GM21515 (cell line): ENCODE measurements around the gene DLGAP1.
"Not testable (repeated sequence)": the region's sequence is repeated elsewhere in the genome, so short reads cannot be mapped to it uniquely, and the experiment has no call there.

Experiments
- ATAC-seq: cut with Tn5 transposase; IDR thresholded peaks from one replicate; pipeline ENCODE4 v1.9.1; 2021; ENCODE audit not compliant: unreplicated experiment

DLGAP1 gene

DNA sequence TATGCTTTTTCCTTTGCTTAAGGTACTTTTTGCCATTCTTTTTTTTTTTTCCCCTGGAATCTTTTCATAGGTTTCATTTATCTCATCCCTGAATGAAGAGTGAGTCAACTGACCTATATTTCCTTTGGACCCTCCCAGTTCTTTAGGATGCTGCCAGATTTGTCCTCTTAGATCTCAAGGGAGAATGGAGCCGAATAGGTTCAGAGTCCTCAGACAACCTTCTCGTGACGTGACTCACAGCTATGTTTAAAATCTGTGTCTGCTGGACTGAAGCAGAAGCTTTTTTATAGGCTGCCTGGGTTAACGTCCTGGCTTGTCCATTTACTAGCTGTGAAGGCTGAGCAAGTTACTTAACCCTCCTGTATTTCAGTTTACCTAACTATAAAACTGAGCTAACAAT, 358.6 kb downstream of the DLGAP1 start:
- ATAC-seq = no peak

GRCh38 chr18:4093676-4094075, 361.4 kb downstream of the DLGAP1 start:
- no peak for ATAC-seq

GRCh38 chr18:4084382-4084900, 370.7 kb downstream of the DLGAP1 start:
- ATAC-seq = no peak

- no peak for ATAC-seq
Observed at GRCh38 chr18:4078246-4078645, 376.9 kb downstream of the DLGAP1 start.

DNA sequence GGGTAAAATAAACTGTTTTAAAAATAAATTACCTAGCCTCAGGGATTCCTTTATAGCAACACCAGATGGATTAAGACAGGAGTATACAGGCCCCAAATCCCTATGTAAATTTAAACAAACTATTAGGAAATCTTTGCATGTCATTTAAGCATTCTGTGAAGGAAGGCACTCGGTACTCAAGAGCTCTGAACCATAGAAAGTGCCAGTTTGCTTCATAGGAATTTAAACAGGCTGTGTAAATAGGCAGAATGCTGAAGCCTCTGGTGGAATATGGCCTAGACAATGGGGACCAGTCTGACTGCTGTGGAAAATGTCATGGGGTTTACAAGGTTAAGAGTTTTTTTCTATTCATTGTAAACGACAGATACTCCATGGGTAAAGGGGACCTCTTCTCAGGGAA, 377.4 kb downstream of the DLGAP1 start:
- ATAC-seq = no peak

- no peak for ATAC-seq
Observed at GRCh38 chr18:4077204-4077603, 377.9 kb downstream of the DLGAP1 start.

GRCh38 chr18:4074647-4075046, 380.5 kb downstream of the DLGAP1 start:
- ATAC-seq = no peak

DNA sequence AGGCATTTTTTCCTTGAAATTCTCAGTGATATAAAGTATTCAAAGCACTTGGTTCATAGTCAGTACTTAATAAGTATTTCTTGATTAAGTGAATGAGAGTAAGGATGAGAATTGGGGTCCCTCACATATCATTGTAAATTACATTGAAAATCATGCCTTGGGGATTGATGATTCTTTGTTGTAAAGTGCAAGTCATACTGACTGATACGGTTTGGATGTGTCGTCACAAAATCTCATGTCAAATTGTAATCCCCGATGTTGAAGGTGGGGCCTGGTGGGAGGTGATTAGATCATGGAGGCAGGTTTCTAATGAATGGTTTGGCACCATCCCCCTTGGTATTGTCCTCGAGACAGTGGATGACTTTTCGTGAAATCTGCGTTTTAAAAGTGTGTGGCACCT, 385.9 kb downstream of the DLGAP1 start:
- no peak for ATAC-seq

DNA sequence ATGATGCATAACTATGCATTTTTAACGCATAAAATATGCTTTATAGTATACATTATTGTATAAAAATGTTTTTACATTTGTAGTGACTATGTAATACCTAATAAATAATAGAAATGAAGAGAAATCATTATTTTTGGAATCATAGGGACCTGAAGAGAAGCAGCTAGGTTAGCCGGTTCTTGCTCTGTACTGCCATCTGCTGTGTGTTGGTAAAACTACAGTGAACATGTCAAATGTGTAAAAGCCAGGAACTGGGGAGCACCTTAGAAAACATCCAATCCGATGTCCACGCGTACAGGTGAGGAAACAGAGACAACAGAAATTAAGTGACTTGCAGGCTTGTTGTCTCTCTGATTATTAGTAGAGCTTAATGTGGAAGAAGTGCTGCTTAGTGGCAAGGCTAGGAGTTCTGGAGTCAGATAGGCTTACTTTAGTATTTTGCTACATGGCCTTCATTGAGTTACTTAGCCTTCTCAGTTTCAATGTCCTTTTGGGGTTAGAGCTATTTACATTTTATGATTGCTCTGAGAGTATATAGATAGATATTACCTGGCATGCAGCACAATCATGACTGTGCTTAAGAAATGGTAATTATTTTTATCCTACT, 386.5 kb downstream of the DLGAP1 start:
- ATAC-seq = peak; percentile 67

- no peak for ATAC-seq
Observed at GRCh38 chr18:4063545-4063944, 391.6 kb downstream of the DLGAP1 start.

GRCh38 chr18:4060427-4061281, 394.5 kb downstream of the DLGAP1 start:
- no peak for ATAC-seq

DNA sequence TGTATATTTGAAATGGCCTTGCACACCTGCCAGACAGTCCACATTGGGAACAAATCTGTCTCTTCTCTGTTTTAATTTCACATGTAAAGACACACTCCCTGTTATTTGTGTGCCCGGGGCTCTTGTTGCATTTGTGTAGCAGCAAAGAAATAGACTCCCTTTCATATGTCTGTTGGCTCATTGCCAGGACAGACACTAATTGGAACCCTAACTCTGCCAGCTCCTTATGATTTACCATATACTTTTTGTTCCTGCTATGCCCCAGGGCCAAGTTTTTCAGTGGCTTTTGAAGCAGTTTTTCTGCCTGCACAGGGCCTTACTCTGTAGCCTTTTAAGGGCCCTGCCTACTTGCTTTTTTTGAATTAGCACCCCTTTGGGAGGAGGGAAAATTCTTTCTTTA, 396.9 kb downstream of the DLGAP1 start:
- ATAC-seq = no peak

DNA sequence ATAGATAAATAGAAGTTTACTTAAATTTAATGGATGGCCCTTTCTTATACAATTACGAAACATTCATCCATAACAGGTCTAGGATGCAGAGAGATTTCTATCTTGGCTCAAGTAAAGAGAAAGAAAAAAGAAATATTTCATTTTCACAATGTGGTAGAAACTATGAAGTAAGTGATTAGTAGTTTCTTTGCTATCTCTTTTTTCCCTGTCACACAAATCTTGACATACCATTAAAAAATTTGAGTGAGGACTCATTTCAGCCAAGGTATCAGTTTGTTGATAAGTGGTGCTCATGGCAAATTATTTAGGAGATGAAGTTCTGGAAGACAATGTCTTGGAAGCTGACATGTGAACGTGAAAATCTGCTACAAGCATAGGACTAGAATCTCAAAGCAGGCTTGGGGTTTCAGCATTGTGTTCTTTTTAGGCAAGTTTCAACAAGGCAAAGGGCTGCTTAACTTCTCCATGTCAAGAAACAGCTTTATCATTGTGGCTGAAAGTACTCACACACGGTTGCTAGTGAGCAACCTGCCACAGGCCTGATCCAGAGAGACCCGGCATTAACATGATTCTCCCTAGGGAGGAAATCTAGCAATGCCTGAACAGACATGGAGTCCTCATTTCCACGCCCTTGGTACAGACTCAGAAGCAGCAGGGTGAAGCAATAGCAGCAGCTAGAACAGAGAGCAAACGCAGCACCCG, 414.6 kb downstream of the DLGAP1 start:
- no peak for ATAC-seq

DNA sequence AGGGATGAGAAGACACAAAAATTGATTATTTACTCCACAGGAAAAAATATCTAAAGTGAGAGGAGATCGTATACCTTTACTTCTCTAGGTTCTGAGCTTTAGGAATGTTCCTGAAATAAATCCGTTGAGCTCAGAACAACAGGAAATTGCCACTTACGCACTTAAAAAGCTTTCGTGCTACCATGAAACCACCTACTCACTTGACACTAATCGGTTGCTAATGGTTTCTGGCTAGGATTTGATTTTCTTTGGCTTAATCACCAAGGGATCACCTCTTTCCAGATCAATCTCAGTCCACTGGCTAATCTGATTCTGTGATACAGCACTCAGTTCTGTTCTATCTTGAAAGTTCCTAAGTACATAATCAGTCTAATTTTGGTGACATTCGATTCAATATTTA, 419.6 kb downstream of the DLGAP1 start:
- ATAC-seq = no peak

GRCh38 chr18:4034815-4035214, 420.3 kb downstream of the DLGAP1 start:
- not testable (repeated sequence) for ATAC-seq

DNA sequence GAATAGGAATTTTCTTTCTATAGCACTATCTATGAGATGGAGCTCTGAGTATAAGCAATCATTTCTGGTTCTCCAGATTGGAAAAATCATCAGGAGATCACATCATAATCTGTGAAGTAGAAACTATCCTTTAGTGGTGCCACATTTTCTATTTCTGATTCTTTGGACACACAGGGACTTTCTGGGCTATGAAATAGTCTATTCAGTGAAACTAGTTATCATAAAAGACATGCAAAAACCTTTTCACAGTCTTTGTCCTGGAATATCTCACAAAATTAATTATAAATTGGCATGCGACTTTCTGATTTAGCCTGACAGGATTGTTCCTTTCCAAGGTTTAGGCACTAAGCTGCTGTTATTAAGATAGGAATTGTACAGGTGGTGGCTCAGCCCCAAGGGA, 428.6 kb downstream of the DLGAP1 start:
- no peak for ATAC-seq

GRCh38 chr18:4024702-4025101, 430.4 kb downstream of the DLGAP1 start:
- ATAC-seq = no peak

DNA sequence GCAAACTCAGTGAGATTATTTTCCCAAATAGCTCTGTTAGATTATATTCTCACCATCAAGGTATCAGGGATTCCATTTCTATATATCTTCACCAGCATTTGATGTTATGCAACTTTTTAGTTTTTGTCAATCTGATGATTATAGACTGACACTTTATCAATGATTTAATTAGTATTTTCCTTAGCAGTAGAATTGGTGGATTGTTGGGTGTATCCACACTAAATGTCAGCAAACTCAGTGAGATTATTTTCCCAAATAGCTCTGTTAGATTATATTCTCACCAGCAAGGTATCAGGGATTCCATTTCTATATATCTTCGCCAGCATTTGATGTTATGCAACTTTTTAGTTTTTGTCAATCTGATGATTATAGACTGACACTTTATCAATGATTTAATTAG, 432.4 kb downstream of the DLGAP1 start:
- ATAC-seq = not testable (repeated sequence)

GRCh38 chr18:4020026-4020425, 435.1 kb downstream of the DLGAP1 start:
- ATAC-seq = no peak

GRCh38 chr18:4017480-4017879, 437.6 kb downstream of the DLGAP1 start:
- ATAC-seq = peak; percentile 87

DNA sequence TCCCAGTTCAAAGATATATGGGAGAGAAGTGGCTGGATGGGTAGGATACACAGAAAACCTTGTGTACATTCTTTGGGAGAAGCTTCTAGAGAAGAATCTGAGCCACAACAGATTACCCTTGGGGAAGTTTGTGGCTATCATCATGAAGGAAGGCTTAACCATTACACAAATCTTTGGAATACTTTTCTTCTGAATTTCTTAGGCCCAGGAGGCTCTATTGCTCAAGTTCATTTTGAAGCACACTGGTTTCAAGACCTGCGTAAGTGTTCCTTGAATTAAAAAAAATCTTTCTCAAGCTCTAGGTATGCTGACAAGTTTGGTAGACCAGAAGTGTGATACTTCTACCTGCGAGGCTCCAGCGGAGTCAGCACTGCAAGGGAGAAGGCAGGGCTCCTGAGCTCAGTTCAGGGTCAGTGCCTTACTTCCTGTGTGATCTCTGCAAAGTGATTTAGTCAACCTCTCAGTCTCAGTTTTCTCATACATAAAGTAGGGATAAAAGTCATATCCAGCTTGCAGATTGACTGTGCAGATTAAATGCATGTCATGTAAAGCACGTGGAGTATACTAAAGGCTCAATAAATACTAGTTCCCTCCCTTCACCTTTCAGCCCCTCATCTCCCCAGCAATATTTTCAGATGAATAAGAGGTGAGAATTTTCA, 438.6 kb downstream of the DLGAP1 start:
- no peak for ATAC-seq
